A549 (cell line): ENCODE measurements around the gene SOX10.

Source experiments
- BHLHE40 ChIP-seq: IDR thresholded peaks from 2 replicates; pipeline ENCODE4 v1.6.1; 2012; ENCODE audit warnings: low read depth, low read length, inconsistent platforms
- CEBPB ChIP-seq, 2 experiments: fragments of >200 bp in 1 of 2; sonication (Bioruptor Twin) in 1 of 2; formaldehyde crosslinking in 1 of 2; IDR thresholded peaks; 2 replicates each; pipeline ENCODE4 v1.6.1; 2012 to 2016
- EHMT2 ChIP-seq: fragments of 200-600 bp; sonication (generic); IDR thresholded peaks from 2 replicates; pipeline ENCODE4 v1.6.1; 2016; ENCODE audit warnings: antibody characterized with exemption, low read depth, mild to moderate bottlenecking, moderate library complexity
- POLR2A ChIP-seq: IDR thresholded peaks from 2 replicates; pipeline ENCODE4 v1.6.1; 2012; ENCODE audit warnings: mild to moderate bottlenecking, low read length
- TF ChIP-seq, protein P1 (sequence below): fragments of >200 bp; sonication (Bioruptor Twin); formaldehyde crosslinking; IDR thresholded peaks from 3 replicates; pipeline ENCODE4 v1.5.1; 2016
- TF ChIP-seq, protein P2 (sequence below): fragments of 200-600 bp; sonication (generic); IDR thresholded peaks from 2 replicates; pipeline ENCODE4 v1.6.1; 2016; ENCODE audit warnings: antibody characterized with exemption, mild to moderate bottlenecking, moderate library complexity
- TF ChIP-seq, protein P3 (sequence below): IDR thresholded peaks from 2 replicates; pipeline ENCODE4 v1.6.1; 2012

DNA sequence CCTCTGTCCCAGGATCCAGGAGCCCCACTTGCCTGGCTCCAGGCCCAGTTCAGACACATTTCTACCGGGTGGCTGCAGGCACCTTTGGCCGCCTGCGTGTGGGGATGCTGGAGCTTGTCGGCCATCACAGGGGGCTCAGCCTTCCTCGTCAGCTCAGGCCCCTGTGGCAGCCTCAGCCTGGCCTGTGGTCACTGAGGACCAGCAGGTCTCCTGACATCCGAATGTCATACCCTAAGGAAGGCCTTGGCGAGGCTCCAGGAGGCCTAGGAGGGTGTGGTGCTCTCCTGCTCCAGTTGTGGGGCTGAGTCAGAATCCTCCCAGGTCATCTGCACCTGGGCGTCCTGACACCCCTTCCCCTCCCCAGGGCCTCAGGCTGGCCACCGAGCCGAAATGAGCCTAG is 14.9 kb upstream of the SOX10 start:
- TF ChIP-seq CEBPB (IDR thresholded peaks at IDR 0.05) (no peak), POLR2A (no peak), BHLHE40 (no peak), EHMT2 (no peak)
- TF ChIP-seq, protein P1, sequence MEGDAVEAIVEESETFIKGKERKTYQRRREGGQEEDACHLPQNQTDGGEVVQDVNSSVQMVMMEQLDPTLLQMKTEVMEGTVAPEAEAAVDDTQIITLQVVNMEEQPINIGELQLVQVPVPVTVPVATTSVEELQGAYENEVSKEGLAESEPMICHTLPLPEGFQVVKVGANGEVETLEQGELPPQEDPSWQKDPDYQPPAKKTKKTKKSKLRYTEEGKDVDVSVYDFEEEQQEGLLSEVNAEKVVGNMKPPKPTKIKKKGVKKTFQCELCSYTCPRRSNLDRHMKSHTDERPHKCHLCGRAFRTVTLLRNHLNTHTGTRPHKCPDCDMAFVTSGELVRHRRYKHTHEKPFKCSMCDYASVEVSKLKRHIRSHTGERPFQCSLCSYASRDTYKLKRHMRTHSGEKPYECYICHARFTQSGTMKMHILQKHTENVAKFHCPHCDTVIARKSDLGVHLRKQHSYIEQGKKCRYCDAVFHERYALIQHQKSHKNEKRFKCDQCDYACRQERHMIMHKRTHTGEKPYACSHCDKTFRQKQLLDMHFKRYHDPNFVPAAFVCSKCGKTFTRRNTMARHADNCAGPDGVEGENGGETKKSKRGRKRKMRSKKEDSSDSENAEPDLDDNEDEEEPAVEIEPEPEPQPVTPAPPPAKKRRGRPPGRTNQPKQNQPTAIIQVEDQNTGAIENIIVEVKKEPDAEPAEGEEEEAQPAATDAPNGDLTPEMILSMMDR = no peak
- TF ChIP-seq, protein P2, sequence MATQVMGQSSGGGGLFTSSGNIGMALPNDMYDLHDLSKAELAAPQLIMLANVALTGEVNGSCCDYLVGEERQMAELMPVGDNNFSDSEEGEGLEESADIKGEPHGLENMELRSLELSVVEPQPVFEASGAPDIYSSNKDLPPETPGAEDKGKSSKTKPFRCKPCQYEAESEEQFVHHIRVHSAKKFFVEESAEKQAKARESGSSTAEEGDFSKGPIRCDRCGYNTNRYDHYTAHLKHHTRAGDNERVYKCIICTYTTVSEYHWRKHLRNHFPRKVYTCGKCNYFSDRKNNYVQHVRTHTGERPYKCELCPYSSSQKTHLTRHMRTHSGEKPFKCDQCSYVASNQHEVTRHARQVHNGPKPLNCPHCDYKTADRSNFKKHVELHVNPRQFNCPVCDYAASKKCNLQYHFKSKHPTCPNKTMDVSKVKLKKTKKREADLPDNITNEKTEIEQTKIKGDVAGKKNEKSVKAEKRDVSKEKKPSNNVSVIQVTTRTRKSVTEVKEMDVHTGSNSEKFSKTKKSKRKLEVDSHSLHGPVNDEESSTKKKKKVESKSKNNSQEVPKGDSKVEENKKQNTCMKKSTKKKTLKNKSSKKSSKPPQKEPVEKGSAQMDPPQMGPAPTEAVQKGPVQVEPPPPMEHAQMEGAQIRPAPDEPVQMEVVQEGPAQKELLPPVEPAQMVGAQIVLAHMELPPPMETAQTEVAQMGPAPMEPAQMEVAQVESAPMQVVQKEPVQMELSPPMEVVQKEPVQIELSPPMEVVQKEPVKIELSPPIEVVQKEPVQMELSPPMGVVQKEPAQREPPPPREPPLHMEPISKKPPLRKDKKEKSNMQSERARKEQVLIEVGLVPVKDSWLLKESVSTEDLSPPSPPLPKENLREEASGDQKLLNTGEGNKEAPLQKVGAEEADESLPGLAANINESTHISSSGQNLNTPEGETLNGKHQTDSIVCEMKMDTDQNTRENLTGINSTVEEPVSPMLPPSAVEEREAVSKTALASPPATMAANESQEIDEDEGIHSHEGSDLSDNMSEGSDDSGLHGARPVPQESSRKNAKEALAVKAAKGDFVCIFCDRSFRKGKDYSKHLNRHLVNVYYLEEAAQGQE = no peak
- TF ChIP-seq, protein P3, sequence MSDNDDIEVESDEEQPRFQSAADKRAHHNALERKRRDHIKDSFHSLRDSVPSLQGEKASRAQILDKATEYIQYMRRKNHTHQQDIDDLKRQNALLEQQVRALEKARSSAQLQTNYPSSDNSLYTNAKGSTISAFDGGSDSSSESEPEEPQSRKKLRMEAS = no peak
